Activated CD4-positive, alpha-beta memory T cell treated with anti-CD3 and anti-CD28 coated beads, Interleukin-2, amount 10 ng/mL, durations not matched to agents 7 days and 5 days (primary cell): ENCODE measurements around the gene UBQLN4. TPM values are rescaled to one million over a fixed set of nuclear protein-coding genes. Genes with fewer than 3 reads are reported as not detected.
"Not testable (repeated sequence)": the region's sequence is repeated elsewhere in the genome, so short reads cannot be mapped to it uniquely, and the experiment has no call there.

Experiments
- CTCF ChIA-PET: fragments of 350-600 bp; sonication (Branson Sonifier 250); formaldehyde crosslinking; loops from one replicate; lab custom pipeline; 2021; ENCODE audit warnings: antibody characterized with exemption, inconsistent platforms; lab: Charles Lee
- POLR2A ChIA-PET: fragments of 350-600 bp; sonication (Branson Sonifier 250); formaldehyde crosslinking; loops from one replicate; lab custom pipeline; 2021; ENCODE audit warnings: antibody characterized with exemption; lab: Charles Lee
- DNase-seq: peaks from one replicate; pipeline ENCODE4 v3.0.0-alpha.2; 2020
- H3K27ac Mint-ChIP-seq: one replicate; pipeline ENCODE4 v1.8.0; 2021; ENCODE audit warnings: mild to moderate bottlenecking, mixed read lengths
- H3K27me3 Mint-ChIP-seq: one replicate; pipeline ENCODE4 v1.8.0; 2021; ENCODE audit warnings: mixed read lengths
- H3K36me3 Mint-ChIP-seq: one replicate; pipeline ENCODE4 v1.8.0; 2021; ENCODE audit warnings: low read depth, mixed read lengths
- H3K4me1 Mint-ChIP-seq: one replicate; pipeline ENCODE4 v1.8.0; 2021; ENCODE audit warnings: mixed read lengths
- H3K4me3 Mint-ChIP-seq: one replicate; pipeline ENCODE4 v1.8.0; 2021; ENCODE audit warnings: mild to moderate bottlenecking, mixed read lengths
- H3K9me3 Mint-ChIP-seq: one replicate; pipeline ENCODE4 v1.8.0; 2021; ENCODE audit warnings: mixed read lengths
- total RNA-seq, 2 experiments: library from RNA; stranded (reverse); gene quantifications; one replicate each; pipeline ENCODE4 v1.2.3, GENCODE V29; 2021

UBQLN4 gene
- total RNA-seq, 2 experiments from 2014 or later: 27.0 to 31.2 TPM

- Mint-ChIP-seq H3K4me1 (peaks cover 10% of the 10 kb centered on the region), H3K27ac (no peak overlapping the region), H3K9me3 (no peaks in the 10 kb centered on the region), H3K27me3 (peaks cover 52% of the 10 kb centered on the region), H3K36me3 (no peaks in the 10 kb centered on the region), H3K4me3 (no peak overlapping the region)
- CTCF ChIA-PET: no interaction called here
- no peak for DNase-seq
- POLR2A ChIA-PET: no interaction called here
These were observed 26.2 kb upstream of the UBQLN4 start for GRCh38 chr1:156079762-156080161.

DNA sequence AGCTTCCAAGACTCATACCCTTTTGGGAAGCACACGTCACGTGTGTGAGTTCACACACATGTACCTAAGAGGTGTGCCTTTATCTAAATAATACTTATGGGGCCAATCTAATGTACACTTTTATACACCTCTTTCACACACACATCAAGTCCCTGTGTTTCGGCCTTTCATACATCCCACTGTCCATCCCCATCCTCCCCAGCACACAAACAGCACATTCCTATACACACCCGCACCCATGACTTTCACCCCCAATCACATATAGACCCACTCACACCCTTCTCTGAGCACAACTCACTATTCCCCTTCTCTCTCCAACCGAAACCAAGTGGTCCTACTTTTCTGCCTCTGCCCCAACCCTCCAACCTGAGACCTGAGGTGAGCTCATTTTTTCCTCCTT lies 25.1 kb upstream of the UBQLN4 start:
- H3K36me3 Mint-ChIP-seq: no peaks in the 10 kb centered on the region
- H3K4me3 Mint-ChIP-seq: no peak overlapping the region
- H3K27me3 Mint-ChIP-seq: peaks cover 47% of the 10 kb centered on the region
- peaks cover 10% of the 10 kb centered on the region for H3K4me1 Mint-ChIP-seq
- no peak for DNase-seq
- H3K27ac Mint-ChIP-seq: no peak overlapping the region
- POLR2A ChIA-PET: no interaction called here
- H3K9me3 Mint-ChIP-seq: no peaks in the 10 kb centered on the region
- CTCF ChIA-PET: no interaction called here

GRCh38 chr1:156077430-156077760 lies 23.8 kb upstream of the UBQLN4 start:
- CTCF ChIA-PET: no interaction called here

GRCh38 chr1:156076609-156077429 lies 23.2 kb upstream of the UBQLN4 start:
- H3K27me3 Mint-ChIP-seq: peaks cover 37% of the 10 kb centered on the region
- H3K4me3 Mint-ChIP-seq: no peak overlapping the region
- H3K9me3 Mint-ChIP-seq: no peaks in the 10 kb centered on the region
- DNase-seq: no peak
- H3K36me3 Mint-ChIP-seq: no peaks in the 10 kb centered on the region
- H3K27ac Mint-ChIP-seq: no peak overlapping the region
- peaks cover 6% of the 10 kb centered on the region for H3K4me1 Mint-ChIP-seq
- CTCF ChIA-PET: no interaction called here
- POLR2A ChIA-PET: no interaction called here

More at GRCh38 chr1:156077430-156077760, 23.8 kb upstream of the UBQLN4 start:
- no peak overlapping the region for H3K4me3 Mint-ChIP-seq
- peaks cover 38% of the 10 kb centered on the region for H3K27me3 Mint-ChIP-seq
- H3K27ac Mint-ChIP-seq: no peak overlapping the region
- POLR2A ChIA-PET: no interaction called here
- peaks cover 7% of the 10 kb centered on the region for H3K4me1 Mint-ChIP-seq
- H3K9me3 Mint-ChIP-seq: no peaks in the 10 kb centered on the region
- H3K36me3 Mint-ChIP-seq: no peaks in the 10 kb centered on the region
- DNase-seq: no peak

- CTCF ChIA-PET: interaction anchor here (1.4 kb wide), 1 partner anchor 9 kb away, joined by 5 read pairs; no protein-coding TSS in a partner anchor
- H3K27ac Mint-ChIP-seq: no peak overlapping the region
- peaks cover 32% of the 10 kb centered on the region for H3K27me3 Mint-ChIP-seq
- POLR2A ChIA-PET: no interaction called here
- H3K9me3 Mint-ChIP-seq: no peaks in the 10 kb centered on the region
- H3K4me1 Mint-ChIP-seq: peaks cover 2% of the 10 kb centered on the region
- H3K4me3 Mint-ChIP-seq: no peak overlapping the region
- no peak for DNase-seq
- H3K36me3 Mint-ChIP-seq: no peaks in the 10 kb centered on the region
These were observed 22.2 kb upstream of the UBQLN4 start for GRCh38 chr1:156075775-156076204.

GRCh38 chr1:156075162-156075561 lies 21.6 kb upstream of the UBQLN4 start:
- POLR2A ChIA-PET: no interaction called here

DNA sequence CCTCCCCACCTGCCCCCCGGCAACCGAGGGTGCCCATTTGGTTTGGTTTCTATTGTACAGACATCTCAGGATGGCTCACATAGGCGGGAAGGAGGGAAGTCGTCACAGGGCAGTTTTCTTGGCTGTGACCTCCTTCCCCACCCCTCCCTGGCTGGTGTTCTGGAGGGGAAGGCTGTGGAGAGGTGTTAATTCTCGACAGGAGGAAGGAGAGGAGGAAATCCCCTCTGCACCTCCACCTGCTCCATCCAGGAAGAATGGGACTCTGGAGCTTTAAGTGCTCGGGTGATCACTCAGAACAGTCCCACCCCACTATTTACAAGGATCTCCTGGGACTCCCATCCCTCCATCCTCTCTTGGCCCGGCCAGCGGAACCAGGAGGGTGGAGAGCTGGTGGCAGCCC lies 21.1 kb upstream of the UBQLN4 start:
- CTCF ChIA-PET: interaction anchor here (1.4 to 1.6 kb wide), 2 partner anchors 8 to 15 kb away, joined by 4 to 5 read pairs; no protein-coding TSS in a partner anchor
- Mint-ChIP-seq H3K27ac (no peak overlapping the region), H3K9me3 (no peaks in the 10 kb centered on the region), H3K4me1 (peaks cover 2% of the 10 kb centered on the region), H3K36me3 (no peaks in the 10 kb centered on the region), H3K27me3 (peaks cover 27% of the 10 kb centered on the region), H3K4me3 (no peak overlapping the region)
- POLR2A ChIA-PET: no interaction called here
- DNase-seq: no peak

More at GRCh38 chr1:156075162-156075561, 21.6 kb upstream of the UBQLN4 start:
- Mint-ChIP-seq H3K36me3 (no peaks in the 10 kb centered on the region), H3K27ac (no peak overlapping the region), H3K4me3 (no peak overlapping the region), H3K4me1 (peaks cover 2% of the 10 kb centered on the region), H3K27me3 (peaks cover 31% of the 10 kb centered on the region), H3K9me3 (no peaks in the 10 kb centered on the region)
- CTCF ChIA-PET: interaction anchor here (1.4 kb wide), 1 partner anchor 9 kb away, joined by 5 read pairs; no protein-coding TSS in a partner anchor
- no peak for DNase-seq

- Mint-ChIP-seq H3K27ac (no peak overlapping the region), H3K4me1 (peaks cover 2% of the 10 kb centered on the region), H3K9me3 (no peaks in the 10 kb centered on the region), H3K36me3 (no peaks in the 10 kb centered on the region), H3K27me3 (peaks cover 21% of the 10 kb centered on the region), H3K4me3 (no peak overlapping the region)
- CTCF ChIA-PET: interaction anchor here (0.9 to 1.6 kb wide), 3 partner anchors 10 to 56 kb away, joined by 3 to 4 read pairs (median 3); no protein-coding TSS in a partner anchor
- DNase-seq: no peak
- POLR2A ChIA-PET: interaction anchor here (1.4 kb wide), 1 partner anchor 95 kb away, joined by 3 read pairs; the partner anchor contains the start of gene ARHGEF2
These were observed 20.1 kb upstream of the UBQLN4 start for GRCh38 chr1:156073740-156074139.

DNA sequence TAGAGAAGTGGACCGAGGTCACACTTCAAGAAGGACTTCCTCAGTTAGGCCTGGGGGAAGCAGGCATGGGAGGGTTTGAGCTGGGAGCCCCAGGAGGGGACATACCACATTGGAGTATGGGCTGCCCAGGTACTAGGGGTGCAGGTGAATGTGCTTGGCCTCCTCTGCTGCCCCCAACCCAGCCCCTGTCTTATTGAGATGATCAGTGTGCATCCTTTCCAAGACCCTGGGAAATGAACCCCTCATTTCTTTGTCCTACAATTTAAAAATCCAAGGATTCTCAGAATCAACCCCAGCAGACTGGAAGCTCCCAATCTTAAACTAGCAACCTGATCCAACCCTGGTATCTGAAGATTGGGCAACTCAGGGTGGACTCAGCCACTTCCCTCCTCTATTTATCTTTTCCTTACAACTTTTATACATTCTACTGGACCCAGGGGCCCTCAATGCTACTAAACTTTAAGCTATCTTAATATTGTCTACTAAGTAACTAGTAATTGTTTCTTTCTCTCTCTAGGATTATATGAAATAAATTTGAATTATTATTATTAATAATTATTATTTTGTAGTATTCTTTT lies 19.6 kb upstream of the UBQLN4 start:
- ChIA-PET CTCF (interaction anchor here (0.9 to 1.6 kb wide), 4 partner anchors 10 to 56 kb away, joined by 3 to 4 read pairs (median 3); no protein-coding TSS in a partner anchor), POLR2A (interaction anchor here (0.5 to 1.4 kb wide), 2 partner anchors 95 to 296 kb away, joined by 3 to 4 read pairs; partner anchors contain the start of gene ARHGEF2)
- Mint-ChIP-seq H3K4me3 (no peak overlapping the region), H3K27ac (no peak overlapping the region), H3K36me3 (no peaks in the 10 kb centered on the region), H3K4me1 (peaks cover 2% of the 10 kb centered on the region), H3K9me3 (no peaks in the 10 kb centered on the region), H3K27me3 (peaks cover 16% of the 10 kb centered on the region)
- no peak for DNase-seq

GRCh38 chr1:156072251-156072650 lies 18.7 kb upstream of the UBQLN4 start:
- no peak overlapping the region for H3K27ac Mint-ChIP-seq
- H3K9me3 Mint-ChIP-seq: no peaks in the 10 kb centered on the region
- no peak overlapping the region for H3K4me3 Mint-ChIP-seq
- CTCF ChIA-PET: interaction anchor here (0.5 to 1.6 kb wide), 5 partner anchors 9 to 82 kb away, joined by 3 to 6 read pairs (median 3); no protein-coding TSS in a partner anchor
- POLR2A ChIA-PET: interaction anchor here (1.4 kb wide), 1 partner anchor 94 kb away, joined by 3 read pairs; the partner anchor contains the start of gene ARHGEF2
- H3K36me3 Mint-ChIP-seq: no peaks in the 10 kb centered on the region
- H3K27me3 Mint-ChIP-seq: peaks cover 11% of the 10 kb centered on the region
- peaks cover 3% of the 10 kb centered on the region for H3K4me1 Mint-ChIP-seq
- no peak for DNase-seq

GRCh38 chr1:156071332-156071816 lies 17.8 kb upstream of the UBQLN4 start:
- H3K4me1 Mint-ChIP-seq, H3K4me3 Mint-ChIP-seq, H3K36me3 Mint-ChIP-seq, H3K9me3 Mint-ChIP-seq, H3K27ac Mint-ChIP-seq, DNase-seq, POLR2A ChIA-PET: not testable (repeated sequence)
- CTCF ChIA-PET: interaction anchor here (0.5 to 1.5 kb wide), 4 partner anchors 8 to 82 kb away, joined by 3 to 6 read pairs (median 4); no protein-coding TSS in a partner anchor
- peaks cover 11% of the 10 kb centered on the region for H3K27me3 Mint-ChIP-seq

DNA sequence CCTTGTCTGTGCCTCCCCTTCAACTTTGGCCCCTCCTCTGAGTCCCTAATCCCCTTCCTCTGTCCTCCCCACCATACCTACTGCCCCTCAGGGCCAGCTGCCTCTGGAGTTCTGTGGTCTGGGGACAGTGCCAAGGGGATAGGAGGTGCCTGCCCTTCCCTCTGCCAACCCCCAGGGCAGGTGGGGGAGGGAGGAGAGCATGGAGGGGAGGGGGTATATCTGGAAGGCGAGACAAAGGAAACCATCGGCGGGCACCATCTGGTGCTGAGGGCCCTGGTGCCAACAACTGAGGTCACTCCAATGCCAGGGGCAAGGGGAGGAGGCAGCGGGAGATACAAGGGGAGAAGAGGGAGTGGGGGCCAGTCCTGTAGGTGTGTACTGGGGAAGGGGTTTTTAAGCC lies 16.9 kb upstream of the UBQLN4 start:
- POLR2A ChIA-PET: no interaction called here
- peaks cover 10% of the 10 kb centered on the region for H3K27me3 Mint-ChIP-seq
- H3K9me3 Mint-ChIP-seq: no peaks in the 10 kb centered on the region
- no peaks in the 10 kb centered on the region for H3K36me3 Mint-ChIP-seq
- no peak for DNase-seq
- no peak overlapping the region for H3K27ac Mint-ChIP-seq
- H3K4me3 Mint-ChIP-seq: no peak overlapping the region
- peaks cover 13% of the 10 kb centered on the region for H3K4me1 Mint-ChIP-seq
- CTCF ChIA-PET: interaction anchor here (0.6 to 1.5 kb wide), 2 partner anchors 10 to 81 kb away, joined by 4 to 6 read pairs; no protein-coding TSS in a partner anchor
